Measurements from ENCODE around the gene HJURP. TPM values are rescaled to one million over a fixed set of nuclear protein-coding genes. Genes with fewer than 3 reads are reported as not detected.

HJURP gene
- total RNA-seq, 6 experiments from 2014 or later, result 0.27 to 2.5 (median 0.89) TPM

GRCh38 chr2:233837694-233838229 is 16.6 kb downstream of the HJURP start:
- no peak for DNase-seq

DNA sequence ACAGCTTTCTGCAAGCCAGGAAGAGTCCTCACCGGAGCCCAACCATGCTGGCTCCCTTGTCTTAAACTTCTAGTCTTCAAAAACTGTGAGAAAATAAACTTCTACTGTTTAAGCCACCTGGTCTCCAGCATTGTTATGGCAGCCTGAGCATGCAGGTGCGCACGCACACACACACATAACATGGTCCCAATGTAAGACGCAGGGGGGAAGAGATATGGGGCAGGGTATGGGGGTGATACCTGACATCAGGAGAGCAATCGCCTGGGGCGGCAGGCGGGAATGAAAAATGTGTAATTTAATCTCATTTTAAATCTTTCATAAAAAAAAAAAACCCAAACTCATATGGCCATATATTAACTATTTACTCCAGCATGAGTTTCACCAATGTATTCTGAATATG is 18.0 kb downstream of the HJURP start:
- no peak overlapping the region for H3K27ac ChIP-seq
- DNase-seq, result no peak

More at GRCh38 chr2:233837694-233838229, 16.6 kb downstream of the HJURP start:
- Histone ChIP-seq H3K4me1 (peaks cover 0 to 3% (median 0%) of the 10 kb centered on the region in 4 donors), H3K27me3 (no peaks in the 10 kb centered on the region), H3K9me3 (no peaks in the 10 kb centered on the region), H3K36me3 (no peaks in the 10 kb centered on the region), H3K27ac (no peak overlapping the region), H3K4me3 (no peak overlapping the region)
- intact Hi-C loops (cut with DNase I), result no loop called here
- WGBS (ENCODE audit: insufficient coverage, low coverage, low lambda C conversion rate, missing lambda C conversion rate), result 78% methylated on average over 9 of the region's 9 CpGs
- no peak for ATAC-seq
- TF ChIP-seq POLR2A (IDR thresholded peaks at IDR 0.05), result no peak
- TF ChIP-seq, protein P1, sequence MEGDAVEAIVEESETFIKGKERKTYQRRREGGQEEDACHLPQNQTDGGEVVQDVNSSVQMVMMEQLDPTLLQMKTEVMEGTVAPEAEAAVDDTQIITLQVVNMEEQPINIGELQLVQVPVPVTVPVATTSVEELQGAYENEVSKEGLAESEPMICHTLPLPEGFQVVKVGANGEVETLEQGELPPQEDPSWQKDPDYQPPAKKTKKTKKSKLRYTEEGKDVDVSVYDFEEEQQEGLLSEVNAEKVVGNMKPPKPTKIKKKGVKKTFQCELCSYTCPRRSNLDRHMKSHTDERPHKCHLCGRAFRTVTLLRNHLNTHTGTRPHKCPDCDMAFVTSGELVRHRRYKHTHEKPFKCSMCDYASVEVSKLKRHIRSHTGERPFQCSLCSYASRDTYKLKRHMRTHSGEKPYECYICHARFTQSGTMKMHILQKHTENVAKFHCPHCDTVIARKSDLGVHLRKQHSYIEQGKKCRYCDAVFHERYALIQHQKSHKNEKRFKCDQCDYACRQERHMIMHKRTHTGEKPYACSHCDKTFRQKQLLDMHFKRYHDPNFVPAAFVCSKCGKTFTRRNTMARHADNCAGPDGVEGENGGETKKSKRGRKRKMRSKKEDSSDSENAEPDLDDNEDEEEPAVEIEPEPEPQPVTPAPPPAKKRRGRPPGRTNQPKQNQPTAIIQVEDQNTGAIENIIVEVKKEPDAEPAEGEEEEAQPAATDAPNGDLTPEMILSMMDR (IDR thresholded peaks at IDR 0.05), result no peak

DNA sequence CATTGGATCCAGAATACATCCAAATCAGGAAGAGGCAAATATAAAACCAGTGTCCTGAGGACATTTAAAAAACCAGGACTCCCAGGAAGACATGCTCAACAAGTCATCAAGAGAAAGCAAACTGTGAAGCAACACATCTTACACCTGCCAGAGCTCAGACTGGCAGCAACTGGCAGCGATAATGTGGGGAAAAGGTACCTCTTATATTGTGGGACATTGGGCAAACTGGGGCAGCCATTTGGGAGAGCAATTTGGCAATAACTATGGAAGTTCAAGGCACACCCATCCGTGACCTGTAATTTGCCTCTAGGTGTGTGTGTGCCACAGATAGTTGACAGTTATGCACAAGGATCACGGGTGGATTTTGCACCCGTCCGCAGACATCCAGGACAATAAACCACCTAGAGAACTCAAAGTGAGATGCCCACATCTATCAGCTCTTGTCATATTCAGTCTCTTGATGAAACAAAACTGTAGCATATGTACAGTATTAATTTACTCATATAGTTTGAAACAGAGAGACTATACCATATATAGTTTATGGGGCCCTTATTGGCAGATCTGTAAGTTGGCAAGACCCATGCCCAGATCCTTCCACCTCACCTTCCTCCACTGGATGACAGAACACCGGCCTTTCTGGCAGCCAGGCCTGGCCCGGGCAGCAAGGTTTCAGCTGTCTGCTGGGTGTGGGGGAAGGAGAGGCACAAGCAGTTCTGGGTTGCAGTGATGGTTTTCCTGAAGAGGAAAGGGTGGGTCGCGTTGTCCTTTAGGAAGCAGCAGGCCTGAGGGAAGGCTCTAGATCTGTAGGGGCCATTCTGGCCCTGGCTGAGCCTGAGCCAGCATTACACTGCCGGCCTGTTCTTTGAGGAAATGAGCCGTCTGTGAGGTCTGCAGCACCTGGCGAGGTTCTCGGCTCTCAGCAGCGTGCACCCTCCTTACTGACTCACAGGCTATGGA is 18.8 kb downstream of the HJURP start:
- WGBS (ENCODE audit: insufficient coverage, low coverage, low lambda C conversion rate, missing lambda C conversion rate), result 79% methylated on average over 5 of the region's 14 CpGs
- intact Hi-C loops (cut with DNase I), result no loop called here
- Histone ChIP-seq H3K36me3 (no peaks in the 10 kb centered on the region), H3K27ac (no peak overlapping the region), H3K27me3 (no peaks in the 10 kb centered on the region), H3K4me3 (no peak overlapping the region), H3K4me1 (peaks cover 0 to 3% (median 0%) of the 10 kb centered on the region in 4 donors), H3K9me3 (no peaks in the 10 kb centered on the region)
- ATAC-seq (peak in 1 of 4 donors; percentile 68), DNase-seq (no peak)
- TF ChIP-seq, protein P1 (IDR thresholded peaks at IDR 0.05), result no peak
- TF ChIP-seq POLR2A (IDR thresholded peaks at IDR 0.05), result no peak

More for the DNA sequence above, 18.0 kb downstream of the HJURP start:
- TF ChIP-seq, protein P1 (IDR thresholded peaks at IDR 0.05), result no peak
- TF ChIP-seq POLR2A (IDR thresholded peaks at IDR 0.05), result no peak
- no peaks in the 10 kb centered on the region for H3K36me3 ChIP-seq
- peaks cover 0 to 3% (median 0%) of the 10 kb centered on the region in 4 donors for H3K4me1 ChIP-seq
- ATAC-seq, result no peak
- intact Hi-C loops (cut with DNase I), result no loop called here
- H3K4me3 ChIP-seq, result no peak overlapping the region
- 97% methylated on average over 7 of the region's 7 CpGs for WGBS (ENCODE audit: insufficient coverage, low coverage, low lambda C conversion rate, missing lambda C conversion rate)
- H3K27me3 ChIP-seq, result no peaks in the 10 kb centered on the region
- H3K9me3 ChIP-seq, result no peaks in the 10 kb centered on the region

- Histone ChIP-seq H3K27ac (no peak overlapping the region), H3K4me1 (peaks cover 0 to 3% (median 0%) of the 10 kb centered on the region in 4 donors), H3K4me3 (no peak overlapping the region), H3K9me3 (no peaks in the 10 kb centered on the region), H3K27me3 (no peaks in the 10 kb centered on the region), H3K36me3 (no peaks in the 10 kb centered on the region)
- DNase-seq (no peak), ATAC-seq (no peak)
- 73% methylated on average over 7 of the region's 10 CpGs for WGBS (ENCODE audit: insufficient coverage, low coverage, low lambda C conversion rate, missing lambda C conversion rate)
- TF ChIP-seq, protein P1 (IDR thresholded peaks at IDR 0.05), result no peak
- TF ChIP-seq POLR2A (IDR thresholded peaks at IDR 0.05), result no peak
- intact Hi-C loops (cut with DNase I), result no loop called here
Measured at GRCh38 chr2:233833345-233833744, 21.0 kb downstream of the HJURP start.
